ENCODE data around the gene PTF1A. TPM values are rescaled to one million over a fixed set of nuclear protein-coding genes. Genes with fewer than 3 reads are reported as not detected.

Gene PTF1A
- total and polyA plus RNA-seq, 3 donors from 2014 or later = 4.9 to 5.1 (median 5.0) TPM

DNA sequence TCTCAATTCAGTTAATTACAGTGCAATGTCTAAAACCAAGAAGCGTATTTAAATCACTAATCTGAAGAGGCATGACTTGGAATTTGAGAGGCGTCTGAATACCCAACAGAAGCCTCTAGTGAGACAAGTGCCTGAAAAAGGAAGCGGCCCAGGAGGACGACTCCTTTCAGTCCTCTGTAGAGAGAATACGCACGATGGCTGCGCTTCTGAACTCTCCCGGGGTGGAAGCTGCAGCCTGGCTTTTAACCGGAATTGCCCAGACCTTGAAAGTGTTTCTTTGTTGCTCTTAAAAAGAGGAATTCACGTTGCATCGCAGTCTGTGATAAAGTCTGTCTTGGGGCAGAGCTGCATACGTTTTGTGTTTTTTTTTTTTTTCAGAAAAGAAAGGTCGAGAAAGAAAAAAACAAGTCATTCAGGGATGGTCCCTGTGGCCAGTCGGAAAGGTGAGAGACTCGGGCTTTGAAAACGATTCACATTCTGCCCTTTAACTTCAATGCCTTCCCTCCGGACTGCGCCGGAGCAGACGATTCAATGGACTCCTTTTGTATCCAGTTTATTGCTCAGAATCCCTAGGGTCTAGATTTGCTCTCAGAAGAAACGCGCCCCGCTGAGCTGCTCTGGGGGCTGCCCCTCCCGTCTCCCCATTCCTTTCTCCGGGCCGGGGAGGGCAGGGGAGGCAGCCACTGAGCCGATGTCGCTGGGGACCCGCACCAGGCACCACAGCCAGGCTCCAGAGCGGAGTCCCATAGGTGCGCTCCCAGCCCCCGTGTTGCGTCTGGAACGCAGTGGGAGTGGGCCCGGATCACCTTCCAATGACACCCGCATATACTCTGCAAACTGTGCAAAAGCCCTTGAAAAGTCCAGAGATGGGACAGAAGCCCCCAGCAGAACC lies 994 bp upstream of the PTF1A start:
- no peaks in the 10 kb centered on the region for H3K4me1 ChIP-seq
- H3K36me3 ChIP-seq (ENCODE audit: low read depth, missing control alignments) = no peaks in the 10 kb centered on the region
- no peak overlapping the region for H3K27ac ChIP-seq
- no peak for TF ChIP-seq POLR2A (IDR thresholded peaks at IDR 0.05)
- TF ChIP-seq, protein P1, sequence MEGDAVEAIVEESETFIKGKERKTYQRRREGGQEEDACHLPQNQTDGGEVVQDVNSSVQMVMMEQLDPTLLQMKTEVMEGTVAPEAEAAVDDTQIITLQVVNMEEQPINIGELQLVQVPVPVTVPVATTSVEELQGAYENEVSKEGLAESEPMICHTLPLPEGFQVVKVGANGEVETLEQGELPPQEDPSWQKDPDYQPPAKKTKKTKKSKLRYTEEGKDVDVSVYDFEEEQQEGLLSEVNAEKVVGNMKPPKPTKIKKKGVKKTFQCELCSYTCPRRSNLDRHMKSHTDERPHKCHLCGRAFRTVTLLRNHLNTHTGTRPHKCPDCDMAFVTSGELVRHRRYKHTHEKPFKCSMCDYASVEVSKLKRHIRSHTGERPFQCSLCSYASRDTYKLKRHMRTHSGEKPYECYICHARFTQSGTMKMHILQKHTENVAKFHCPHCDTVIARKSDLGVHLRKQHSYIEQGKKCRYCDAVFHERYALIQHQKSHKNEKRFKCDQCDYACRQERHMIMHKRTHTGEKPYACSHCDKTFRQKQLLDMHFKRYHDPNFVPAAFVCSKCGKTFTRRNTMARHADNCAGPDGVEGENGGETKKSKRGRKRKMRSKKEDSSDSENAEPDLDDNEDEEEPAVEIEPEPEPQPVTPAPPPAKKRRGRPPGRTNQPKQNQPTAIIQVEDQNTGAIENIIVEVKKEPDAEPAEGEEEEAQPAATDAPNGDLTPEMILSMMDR (IDR thresholded peaks at IDR 0.05) = no peak
- intact Hi-C loops (cut with DNase I; ENCODE audit: low total_unique reads) = no loop called here
- H3K9me3 ChIP-seq = no peaks in the 10 kb centered on the region
- H3K4me3 ChIP-seq = peak overlapping the region; percentile 18 to 40
- WGBS, 2 donors = 2% methylated on average over 23 to 33 of the region's 36 CpGs
- DNase-seq = peak; percentile 50
- no peaks in the 10 kb centered on the region for H3K27me3 ChIP-seq

DNA sequence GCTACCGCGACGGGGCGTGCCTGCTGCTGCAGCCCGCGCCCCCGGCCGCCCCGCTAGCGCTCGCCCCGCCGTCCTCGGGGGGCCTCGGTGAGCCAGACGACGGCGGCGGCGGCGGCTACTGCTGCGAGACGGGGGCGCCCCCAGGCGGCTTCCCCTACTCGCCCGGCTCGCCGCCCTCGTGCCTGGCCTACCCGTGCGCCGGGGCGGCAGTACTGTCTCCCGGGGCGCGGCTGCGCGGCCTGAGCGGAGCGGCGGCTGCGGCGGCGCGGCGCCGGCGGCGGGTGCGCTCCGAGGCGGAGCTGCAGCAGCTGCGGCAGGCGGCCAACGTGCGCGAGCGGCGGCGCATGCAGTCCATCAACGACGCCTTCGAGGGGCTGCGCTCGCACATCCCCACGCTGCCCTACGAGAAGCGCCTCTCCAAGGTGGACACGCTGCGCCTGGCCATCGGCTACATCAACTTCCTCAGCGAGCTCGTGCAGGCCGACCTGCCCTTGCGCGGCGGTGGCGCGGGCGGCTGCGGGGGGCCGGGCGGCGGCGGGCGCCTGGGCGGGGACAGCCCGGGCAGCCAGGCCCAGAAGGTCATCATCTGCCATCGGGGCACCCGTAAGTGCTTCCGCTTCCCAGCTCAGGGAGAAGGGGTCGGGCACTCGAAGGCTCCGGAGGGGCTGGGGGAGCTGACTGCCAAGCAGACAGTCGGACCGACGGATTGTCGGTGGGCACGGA lies 761 bp downstream of the PTF1A start:
- Histone ChIP-seq H3K27me3 (no peaks in the 10 kb centered on the region), H3K4me3 (peak overlapping the region; percentile 18 to 40), H3K36me3 (ENCODE audit: low read depth, missing control alignments) (no peaks in the 10 kb centered on the region), H3K27ac (no peak overlapping the region), H3K4me1 (no peaks in the 10 kb centered on the region), H3K9me3 (no peaks in the 10 kb centered on the region)
- DNase-seq = no peak
- TF ChIP-seq POLR2A (IDR thresholded peaks at IDR 0.05) = no peak
- TF ChIP-seq, protein P1 (IDR thresholded peaks at IDR 0.05) = no peak
- WGBS, 2 donors = 1 to 3% methylated on average over 6 to 61 of the region's 100 CpGs
- intact Hi-C loops (cut with DNase I; ENCODE audit: low total_unique reads) = no loop called here

DNA sequence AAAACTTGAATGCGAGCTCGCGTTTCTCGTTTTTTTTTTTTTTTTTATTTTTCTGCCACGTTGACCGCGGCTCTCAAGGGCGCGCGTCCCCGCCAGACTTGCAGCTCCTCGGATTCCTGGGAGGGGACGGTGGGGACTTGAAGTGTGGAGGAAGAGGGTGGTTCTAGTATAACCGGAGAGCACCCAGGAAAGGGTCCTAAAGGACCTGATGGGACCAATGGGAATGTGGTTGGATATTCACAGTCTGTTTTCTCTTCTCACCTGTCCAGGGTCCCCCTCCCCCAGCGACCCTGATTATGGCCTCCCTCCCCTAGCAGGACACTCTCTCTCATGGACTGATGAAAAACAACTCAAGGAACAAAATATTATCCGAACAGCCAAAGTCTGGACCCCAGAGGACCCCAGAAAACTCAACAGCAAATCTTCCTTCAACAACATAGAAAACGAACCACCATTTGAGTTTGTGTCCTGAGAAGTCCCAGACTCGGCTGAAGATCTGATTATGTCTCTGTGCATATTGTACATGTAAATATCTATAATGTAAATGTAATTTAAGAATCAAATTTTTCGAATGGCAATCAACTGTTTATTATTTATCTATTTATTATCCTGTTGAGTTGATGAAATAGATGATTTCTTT lies 1.4 kb downstream of the PTF1A start:
- no peaks in the 10 kb centered on the region for H3K27me3 ChIP-seq
- no peaks in the 10 kb centered on the region for H3K4me1 ChIP-seq
- no peak for TF ChIP-seq POLR2A (IDR thresholded peaks at IDR 0.05)
- TF ChIP-seq, protein P1 (IDR thresholded peaks at IDR 0.05) = no peak
- intact Hi-C loops (cut with DNase I; ENCODE audit: low total_unique reads) = no loop called here
- H3K27ac ChIP-seq = no peak overlapping the region
- DNase-seq = no peak
- 2 to 5% methylated on average over 19 of the region's 19 CpGs for WGBS, 2 donors
- H3K4me3 ChIP-seq = peak overlapping the region in 1 of 2 donors; percentile 18
- no peaks in the 10 kb centered on the region for H3K9me3 ChIP-seq
- H3K36me3 ChIP-seq (ENCODE audit: low read depth, missing control alignments) = no peaks in the 10 kb centered on the region

DNA sequence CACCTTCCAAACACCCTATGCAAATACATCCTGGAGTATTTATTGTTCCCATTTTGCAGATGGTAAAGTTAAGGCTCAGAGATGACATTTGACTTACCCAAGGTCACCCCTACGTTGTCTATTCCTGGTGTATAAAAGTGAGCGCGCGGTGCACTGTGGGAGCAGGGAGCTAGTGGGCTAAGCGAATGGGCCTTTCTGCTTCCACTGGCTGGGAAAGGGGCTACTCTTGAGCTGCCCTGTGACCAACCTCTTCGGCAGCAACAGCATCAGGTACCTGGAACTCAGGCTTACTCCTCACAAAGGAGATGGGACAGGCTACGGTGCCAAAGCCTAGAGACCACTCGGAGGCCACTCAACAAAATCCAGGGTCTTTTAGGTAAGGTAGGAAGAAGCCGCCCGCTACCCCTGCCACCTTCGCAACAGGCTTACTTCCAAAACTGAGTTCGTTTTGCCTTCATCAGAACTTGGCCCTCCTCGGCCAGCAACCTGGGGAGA lies 2.4 kb downstream of the PTF1A start:
- no peaks in the 10 kb centered on the region for H3K9me3 ChIP-seq
- H3K4me3 ChIP-seq = peak overlapping the region; percentile 21 to 27
- DNase-seq = peak; percentile 32
- H3K27me3 ChIP-seq = no peaks in the 10 kb centered on the region
- H3K27ac ChIP-seq = no peak overlapping the region
- intact Hi-C loops (cut with DNase I; ENCODE audit: low total_unique reads) = no loop called here
- H3K36me3 ChIP-seq (ENCODE audit: low read depth, missing control alignments) = no peaks in the 10 kb centered on the region
- 6 to 9% methylated on average over 9 to 13 of the region's 13 CpGs for WGBS, 2 donors
- TF ChIP-seq, protein P1 (IDR thresholded peaks at IDR 0.05) = no peak
- no peak for TF ChIP-seq POLR2A (IDR thresholded peaks at IDR 0.05)
- H3K4me1 ChIP-seq = no peaks in the 10 kb centered on the region

All from testis (tissue), 3 donors.